Activated T-helper 17 cell treated with anti-CD3 and anti-CD28 coated beads, Interleukin-2, amount 50 U/mL, for 72 hours (primary cell): ENCODE measurements around the gene INSR. TPM values are rescaled to one million over a fixed set of nuclear protein-coding genes. Genes with fewer than 3 reads are reported as not detected.
"Not testable (repeated sequence)": the region's sequence is repeated elsewhere in the genome, so short reads cannot be mapped to it uniquely, and the experiment has no call there.

ENCODE experiments used
- ATAC-seq: fragments of 150-1000 bp; cut with Tn5 transposase; replicated peaks from 2 replicates; pipeline ENCODE4 v1.10.0; 2021; ENCODE audit warnings: mild to moderate bottlenecking, moderate library complexity
- H3K27ac Mint-ChIP-seq: one replicate; pipeline ENCODE4 v1.8.0; 2022; ENCODE audit warnings: mixed read lengths
- H3K27me3 Mint-ChIP-seq: one replicate; pipeline ENCODE4 v1.8.0; 2022; ENCODE audit warnings: mixed read lengths
- H3K36me3 Mint-ChIP-seq: one replicate; pipeline ENCODE4 v1.8.0; 2022; ENCODE audit warnings: low read depth, mild to moderate bottlenecking, mixed read lengths
- H3K4me1 Mint-ChIP-seq: one replicate; pipeline ENCODE4 v1.8.0; 2022; ENCODE audit warnings: mixed read lengths
- H3K4me3 Mint-ChIP-seq: one replicate; pipeline ENCODE4 v1.8.0; 2022; ENCODE audit warnings: mild to moderate bottlenecking, mixed read lengths
- H3K9me3 Mint-ChIP-seq: one replicate; pipeline ENCODE4 v1.8.0; 2022; ENCODE audit warnings: mixed read lengths
- total RNA-seq, 2 donors: library from RNA; stranded (reverse); gene quantifications; one replicate each; pipeline ENCODE4 v1.2.3, GENCODE V29; 2022

INSR gene
- total RNA-seq, 2 donors from 2014 or later = 0.69 to 5.0 TPM

DNA sequence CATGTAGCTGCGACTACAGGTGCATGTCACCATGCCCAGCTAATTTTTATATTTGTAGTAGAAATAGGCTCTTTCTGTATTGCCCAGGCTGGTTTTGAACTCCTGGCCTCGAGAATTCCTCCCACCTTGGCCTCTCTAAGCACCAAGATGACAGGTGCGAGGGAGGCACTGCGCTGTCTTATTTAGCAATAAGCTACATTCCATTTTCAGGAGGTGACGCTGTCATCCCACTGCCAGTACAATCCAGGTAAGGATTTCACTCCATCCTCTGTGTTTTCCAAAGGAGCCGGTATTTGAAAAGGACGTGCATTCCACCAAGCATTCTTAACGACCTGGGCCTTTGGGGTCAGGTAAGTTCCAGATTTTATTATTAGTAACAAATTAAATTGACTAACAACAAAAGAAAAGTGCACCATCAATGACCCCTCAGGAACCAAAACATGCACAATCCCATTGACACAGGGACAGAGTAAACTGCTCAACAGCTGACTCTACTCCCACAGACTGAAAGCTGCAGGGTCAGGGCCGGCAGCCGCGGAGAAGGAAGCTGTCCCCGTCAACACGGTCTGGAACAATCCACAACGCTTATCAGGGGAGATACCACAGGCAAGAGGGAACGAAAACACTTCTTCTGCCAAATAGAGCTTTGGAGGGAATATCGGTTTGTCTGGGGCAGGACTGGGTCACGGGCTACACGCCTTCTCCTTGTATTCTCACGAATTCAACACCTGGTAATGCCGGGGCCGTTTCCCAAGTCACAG is 82.8 kb downstream of the INSR start:
- no peaks in the 10 kb centered on the region for H3K27me3 Mint-ChIP-seq
- no peak for ATAC-seq
- no peak overlapping the region for H3K4me3 Mint-ChIP-seq
- no peaks in the 10 kb centered on the region for H3K36me3 Mint-ChIP-seq
- H3K27ac Mint-ChIP-seq = no peak overlapping the region
- H3K4me1 Mint-ChIP-seq = peaks cover 22% of the 10 kb centered on the region
- H3K9me3 Mint-ChIP-seq = no peaks in the 10 kb centered on the region

DNA sequence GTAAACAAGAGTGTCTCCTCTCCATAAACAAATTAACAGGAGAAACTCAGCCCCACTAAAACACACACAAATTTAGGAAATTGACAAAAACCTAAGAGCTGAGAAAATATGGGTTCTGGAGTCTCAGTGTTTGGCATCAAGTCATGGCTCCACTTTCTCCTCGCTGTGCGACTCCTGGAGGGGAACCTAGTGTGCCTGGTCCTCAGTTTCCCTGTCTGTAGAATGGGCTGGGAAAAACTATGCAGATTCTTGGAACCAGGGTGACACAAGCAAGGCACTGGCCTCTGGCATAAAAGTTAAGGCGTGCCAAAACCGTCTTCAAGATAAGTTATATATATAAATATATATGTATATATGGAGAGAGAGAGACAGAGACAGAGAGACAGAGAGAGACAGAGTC is 83.9 kb downstream of the INSR start:
- no peak overlapping the region for H3K27ac Mint-ChIP-seq
- H3K9me3 Mint-ChIP-seq = no peaks in the 10 kb centered on the region
- peaks cover 22% of the 10 kb centered on the region for H3K4me1 Mint-ChIP-seq
- no peaks in the 10 kb centered on the region for H3K36me3 Mint-ChIP-seq
- no peak overlapping the region for H3K4me3 Mint-ChIP-seq
- H3K27me3 Mint-ChIP-seq = no peaks in the 10 kb centered on the region
- ATAC-seq = no peak

DNA sequence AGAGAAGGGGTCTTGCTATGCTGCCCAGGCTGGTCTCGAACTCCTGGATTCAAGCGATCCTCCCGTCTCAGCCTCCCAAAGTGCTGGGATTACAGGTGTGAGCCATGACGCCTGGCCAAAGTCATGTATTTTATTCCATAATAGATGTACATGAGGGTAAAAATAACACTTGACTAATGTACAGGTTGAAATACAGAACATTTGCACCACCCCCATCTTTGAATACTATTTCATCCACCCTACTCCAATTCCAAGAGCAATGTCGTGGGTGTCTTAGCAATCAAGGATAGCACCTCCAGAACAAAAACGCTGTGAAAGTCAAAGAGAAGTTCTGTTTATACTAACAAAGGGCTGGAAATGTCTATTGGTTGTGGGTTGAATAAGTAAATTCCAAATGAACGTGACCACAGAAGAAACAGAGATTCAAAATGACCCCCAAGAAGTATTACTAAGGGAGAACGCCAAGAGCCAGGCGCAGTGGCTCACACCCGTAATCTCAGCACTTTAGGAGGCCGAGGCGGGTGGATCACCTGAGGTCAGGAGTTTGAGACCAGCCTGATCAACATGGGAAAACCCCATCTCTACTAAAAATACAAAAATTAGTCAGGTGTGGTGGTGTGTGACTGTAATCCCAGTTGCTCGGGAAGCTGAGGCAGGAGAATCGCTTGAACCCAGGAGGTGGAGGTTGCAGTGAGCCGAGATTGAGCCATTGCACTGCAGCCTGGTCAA is 84.5 kb downstream of the INSR start:
- not testable (repeated sequence) for H3K36me3 Mint-ChIP-seq, H3K27ac Mint-ChIP-seq, H3K9me3 Mint-ChIP-seq, H3K27me3 Mint-ChIP-seq
- Mint-ChIP-seq H3K4me3 (peak overlapping the region; percentile 12), H3K4me1 (peaks cover 17% of the 10 kb centered on the region)
- peak; percentile 52 for ATAC-seq

DNA sequence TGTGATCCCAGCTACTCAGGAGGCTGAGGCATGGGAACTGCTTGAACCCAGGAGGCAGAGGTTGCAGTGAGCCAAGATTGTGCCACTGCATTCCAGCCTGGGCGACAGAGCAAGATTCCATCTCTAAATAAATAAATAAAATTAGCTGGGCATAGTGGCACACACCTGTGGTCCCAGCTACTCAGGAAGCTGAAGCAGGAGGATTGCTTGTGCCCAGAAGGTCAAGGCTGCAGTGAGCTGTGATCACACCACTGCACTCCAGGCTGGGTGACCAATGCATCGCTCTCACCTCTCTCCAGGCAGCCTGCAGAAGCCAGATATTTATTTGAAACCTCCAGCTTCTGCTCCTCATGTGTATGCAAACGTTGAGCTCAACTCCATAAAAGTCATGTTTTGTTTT is 85.2 kb downstream of the INSR start:
- not testable (repeated sequence) for ATAC-seq, H3K9me3 Mint-ChIP-seq, H3K27me3 Mint-ChIP-seq, H3K27ac Mint-ChIP-seq, H3K36me3 Mint-ChIP-seq, H3K4me3 Mint-ChIP-seq
- peaks cover 16% of the 10 kb centered on the region for H3K4me1 Mint-ChIP-seq

DNA sequence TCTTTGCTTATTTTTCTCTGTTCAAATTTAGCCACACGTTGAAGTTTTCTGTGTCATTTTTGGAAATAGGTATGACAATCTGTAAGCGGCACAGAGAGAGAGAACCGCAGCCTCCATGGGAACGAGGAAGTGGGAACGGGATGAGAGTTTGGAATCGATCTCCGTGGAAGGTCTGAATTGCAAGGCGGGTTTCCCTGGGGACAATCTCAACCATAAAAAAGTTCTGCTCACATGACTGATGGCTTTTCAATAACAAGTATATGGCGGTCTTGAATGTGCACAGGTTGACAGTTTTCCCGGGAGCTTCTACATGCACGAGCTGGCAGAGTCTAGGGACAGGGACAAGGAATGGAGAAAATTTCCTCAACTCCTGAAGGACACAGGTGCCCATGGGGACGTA is 90.9 kb downstream of the INSR start:
- peaks cover 15% of the 10 kb centered on the region for H3K4me1 Mint-ChIP-seq
- H3K36me3 Mint-ChIP-seq = no peaks in the 10 kb centered on the region
- H3K4me3 Mint-ChIP-seq = no peak overlapping the region
- H3K27ac Mint-ChIP-seq = no peak overlapping the region
- H3K9me3 Mint-ChIP-seq = no peaks in the 10 kb centered on the region
- H3K27me3 Mint-ChIP-seq = peaks cover 8% of the 10 kb centered on the region
- no peak for ATAC-seq

DNA sequence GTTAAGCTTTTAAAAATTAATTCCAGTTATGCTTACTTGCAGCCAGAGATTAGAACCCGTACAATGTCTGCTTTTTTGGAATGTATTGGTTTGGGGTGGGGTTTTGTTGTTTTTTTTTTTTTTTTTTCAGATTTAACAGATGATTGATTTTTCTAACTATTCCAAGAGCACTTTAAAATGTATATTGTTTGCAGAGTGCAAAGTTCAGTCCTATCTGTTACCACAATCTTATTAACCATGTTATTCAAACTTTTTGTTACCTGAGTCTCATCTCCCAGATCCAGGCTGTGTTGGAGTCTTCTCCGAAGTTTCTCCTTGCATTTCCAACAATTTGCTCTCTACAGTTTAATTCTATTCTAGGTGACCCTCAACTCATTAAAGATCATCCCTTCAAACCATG is 91.3 kb downstream of the INSR start:
- Mint-ChIP-seq H3K9me3 (no peaks in the 10 kb centered on the region), H3K27me3 (peaks cover 8% of the 10 kb centered on the region), H3K27ac (no peak overlapping the region), H3K36me3 (no peaks in the 10 kb centered on the region), H3K4me1 (peaks cover 11% of the 10 kb centered on the region), H3K4me3 (no peak overlapping the region)
- ATAC-seq = no peak

DNA sequence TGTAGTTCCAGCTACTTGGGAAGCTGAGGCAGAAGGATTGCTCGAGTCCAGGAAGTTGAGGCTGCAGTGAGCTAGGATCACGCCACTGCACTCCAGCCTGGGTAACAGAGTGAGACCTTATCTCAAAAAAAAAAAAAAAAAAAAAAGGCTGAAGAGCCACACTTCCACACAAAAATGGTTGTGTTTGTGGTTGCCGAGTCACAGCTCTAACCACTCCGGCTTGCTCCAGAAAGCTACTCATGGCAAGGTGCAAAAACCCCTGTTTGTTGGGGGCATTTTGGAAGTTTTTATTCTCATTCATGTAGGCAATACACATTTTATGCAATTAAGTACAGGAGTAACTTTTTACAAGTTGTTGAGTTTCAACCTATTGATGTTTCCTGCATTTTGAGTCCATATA is 93.5 kb downstream of the INSR start:
- Mint-ChIP-seq H3K36me3 (peaks cover 8% of the 10 kb centered on the region), H3K27me3 (peaks cover 8% of the 10 kb centered on the region), H3K27ac (no peak overlapping the region), H3K4me1 (peaks cover 17% of the 10 kb centered on the region), H3K4me3 (no peak overlapping the region), H3K9me3 (no peaks in the 10 kb centered on the region)
- no peak for ATAC-seq

DNA sequence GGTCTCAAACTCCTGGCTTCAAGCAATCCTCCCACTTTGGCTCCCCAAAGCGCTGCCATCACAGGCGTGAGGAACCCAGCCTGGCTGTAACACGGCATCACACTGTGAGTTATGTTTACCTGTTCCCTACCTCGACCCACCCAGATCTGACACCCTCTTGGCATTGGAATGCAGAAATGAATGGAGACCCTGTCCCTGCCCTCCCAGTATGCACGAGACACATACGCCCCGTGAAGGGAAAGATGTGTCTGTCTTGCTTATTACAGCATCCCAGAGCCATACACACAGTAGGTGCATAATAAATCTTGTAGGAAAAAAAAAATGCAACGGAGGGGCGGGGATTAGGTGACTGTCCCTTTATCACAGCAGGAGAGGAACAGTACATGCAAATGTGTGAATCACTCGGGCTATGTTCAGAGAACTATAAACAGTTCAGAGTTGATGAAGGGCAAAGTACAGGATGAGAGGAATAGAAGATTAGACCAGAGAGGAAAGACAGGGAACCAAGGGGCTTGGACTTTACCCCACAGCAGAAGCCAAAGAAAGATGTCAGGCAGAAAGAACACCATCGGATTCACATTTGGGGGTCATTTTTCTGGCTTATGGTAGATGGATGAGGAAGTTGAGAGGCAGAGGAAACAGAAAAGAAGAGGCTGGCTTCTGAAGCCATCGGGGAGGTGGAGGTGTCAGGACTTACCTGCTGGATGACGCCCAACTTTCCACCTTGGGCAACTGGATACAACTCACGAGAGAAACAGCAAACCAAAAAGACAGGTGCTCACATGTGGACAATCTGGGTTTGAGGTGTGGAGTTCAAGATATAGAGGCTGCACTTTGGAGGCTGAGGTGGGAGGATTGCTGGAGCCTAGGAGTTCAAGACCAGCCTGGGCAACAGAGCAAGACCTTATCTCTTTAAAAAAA is 94.3 kb downstream of the INSR start:
- peaks cover 8% of the 10 kb centered on the region for H3K36me3 Mint-ChIP-seq
- H3K4me1 Mint-ChIP-seq = peaks cover 17% of the 10 kb centered on the region
- no peak overlapping the region for H3K4me3 Mint-ChIP-seq
- no peaks in the 10 kb centered on the region for H3K9me3 Mint-ChIP-seq
- ATAC-seq = no peak
- H3K27me3 Mint-ChIP-seq = peaks cover 8% of the 10 kb centered on the region
- no peak overlapping the region for H3K27ac Mint-ChIP-seq

DNA sequence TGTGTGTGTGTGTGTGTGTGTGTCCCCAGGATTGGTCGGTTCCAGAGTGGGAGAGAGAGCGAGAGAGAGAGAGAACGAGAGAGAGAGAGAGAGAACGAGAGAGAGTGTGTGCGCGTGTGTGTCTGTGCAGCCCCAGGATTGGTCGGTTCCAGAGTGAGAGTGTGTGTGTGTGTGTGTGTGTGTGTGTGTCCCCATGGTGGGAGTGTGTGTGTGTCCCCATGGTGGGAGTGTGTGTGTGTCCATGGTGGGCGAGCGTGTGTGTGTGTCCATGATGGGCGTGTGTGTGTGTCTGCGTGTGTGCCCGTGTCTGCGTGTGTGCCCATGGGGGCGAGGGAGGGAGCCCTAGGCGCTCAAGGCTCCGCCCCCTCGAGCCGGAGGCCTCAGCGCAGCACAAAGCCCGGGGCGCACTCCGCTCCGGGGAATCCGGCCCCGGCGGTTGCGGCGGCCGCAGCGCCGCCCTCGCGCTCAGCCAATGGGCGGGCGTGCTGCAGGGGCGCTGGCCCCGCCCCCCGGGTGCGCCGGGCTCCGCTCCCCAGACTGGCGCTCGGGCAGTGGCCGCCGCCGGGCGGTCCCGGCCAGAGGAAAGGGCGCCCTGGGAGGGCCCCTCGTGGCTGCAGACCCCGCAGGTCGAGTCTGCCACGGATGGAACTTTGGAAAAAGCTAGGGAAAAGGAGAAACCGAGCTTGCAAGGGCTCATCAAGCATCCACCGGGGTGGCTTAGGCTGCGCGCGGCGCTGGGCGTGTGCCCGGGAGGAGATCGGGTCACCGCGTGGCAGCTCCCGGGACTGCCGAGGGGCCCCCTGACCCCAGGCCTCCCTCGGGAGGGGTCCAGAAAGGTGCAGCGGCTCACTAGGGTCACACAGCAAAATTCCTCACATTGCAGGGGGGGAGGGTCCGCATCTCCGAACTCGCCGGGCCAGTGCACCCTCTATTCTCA is 96.2 kb downstream of the INSR start:
- Mint-ChIP-seq H3K36me3 (peaks cover 8% of the 10 kb centered on the region), H3K4me3 (peak overlapping the region; percentile 95), H3K27ac (peak overlapping the region; percentile 94), H3K9me3 (no peaks in the 10 kb centered on the region), H3K27me3 (peaks cover 5% of the 10 kb centered on the region), H3K4me1 (peaks cover 17% of the 10 kb centered on the region)
- peak; percentile 85 for ATAC-seq

DNA sequence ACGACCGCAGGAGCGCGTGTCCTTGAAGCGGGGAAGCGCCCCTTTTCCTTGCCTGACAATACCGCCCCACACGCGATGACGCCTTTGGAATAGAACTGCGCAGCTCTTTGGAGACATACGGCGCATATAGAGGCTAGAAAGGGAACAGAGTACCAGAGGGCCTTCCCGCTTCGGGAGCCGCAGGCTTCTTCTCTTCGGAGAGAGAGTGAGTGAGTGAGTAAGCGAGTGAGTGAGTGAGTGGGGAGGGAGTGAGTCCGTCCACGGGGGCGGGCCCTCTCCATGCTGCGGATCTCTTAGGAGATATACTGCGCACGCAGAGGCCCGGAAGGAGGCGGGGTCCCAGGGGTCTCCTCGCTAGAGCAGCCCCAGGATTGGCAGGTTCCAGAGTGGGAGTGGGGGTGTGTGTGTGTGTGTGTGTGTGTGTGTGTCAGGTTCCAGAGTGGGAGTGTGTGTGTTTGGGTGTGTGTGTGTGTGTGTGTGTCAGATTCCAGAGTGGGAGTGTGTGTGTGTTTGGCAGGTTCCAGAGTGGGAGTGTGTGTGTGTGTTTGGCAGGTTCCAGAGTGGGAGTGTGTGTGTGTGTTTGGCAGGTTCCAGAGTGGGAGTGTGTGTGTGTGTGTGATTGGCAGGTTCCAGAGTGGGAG is 97.0 kb downstream of the INSR start:
- ATAC-seq = peak; percentile 84
- no peaks in the 10 kb centered on the region for H3K9me3 Mint-ChIP-seq

DNA sequence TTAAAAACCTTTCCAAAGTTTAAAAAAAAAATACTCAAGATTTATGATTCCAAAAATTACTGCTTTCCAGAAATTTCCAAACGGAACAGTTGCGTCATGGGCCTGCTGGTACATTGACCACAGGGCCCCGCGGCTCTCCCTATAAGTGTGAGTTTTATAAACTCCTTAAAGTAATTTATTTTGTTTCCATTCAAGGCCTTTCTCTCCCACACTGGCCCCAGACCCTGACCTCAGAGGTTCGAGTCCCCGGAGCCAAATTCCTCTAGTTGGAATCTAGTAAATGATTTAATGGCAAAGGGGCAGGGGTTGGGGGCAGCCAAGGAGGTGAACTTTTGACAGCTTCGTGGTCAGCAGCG is 97.5 kb downstream of the INSR start:
- H3K27me3 Mint-ChIP-seq = peaks cover 4% of the 10 kb centered on the region
- peaks cover 26% of the 10 kb centered on the region for H3K4me1 Mint-ChIP-seq
- ATAC-seq = no peak
- no peaks in the 10 kb centered on the region for H3K9me3 Mint-ChIP-seq
- H3K27ac Mint-ChIP-seq = peak overlapping the region; percentile 94
- H3K36me3 Mint-ChIP-seq = peaks cover 8% of the 10 kb centered on the region
- H3K4me3 Mint-ChIP-seq = peak overlapping the region; percentile 95

More for the DNA sequence above, 97.0 kb downstream of the INSR start:
- Mint-ChIP-seq H3K27me3 (peaks cover 4% of the 10 kb centered on the region), H3K4me1 (peaks cover 21% of the 10 kb centered on the region), H3K4me3 (peak overlapping the region; percentile 95), H3K36me3 (peaks cover 8% of the 10 kb centered on the region), H3K27ac (peak overlapping the region; percentile 94)

DNA sequence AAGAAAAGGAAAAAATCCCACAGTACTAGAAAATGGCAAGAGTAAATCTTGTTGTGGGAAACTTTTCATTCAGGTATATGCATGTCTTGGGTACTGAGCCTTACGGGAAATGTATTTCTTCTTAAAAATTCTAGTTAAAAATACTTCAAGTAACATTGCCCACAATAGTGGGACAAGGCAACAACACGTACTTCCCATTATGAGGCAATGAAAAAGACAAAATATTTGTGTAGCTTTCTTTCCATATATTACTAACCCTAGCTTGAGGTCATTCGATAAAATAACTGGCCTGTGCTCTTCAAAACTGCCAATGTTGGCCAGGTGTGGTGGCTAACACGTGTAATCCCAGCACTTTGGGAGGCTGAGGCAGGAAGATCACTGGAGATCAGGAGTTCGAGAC is 99.2 kb downstream of the INSR start:
- H3K27me3 Mint-ChIP-seq = peaks cover 4% of the 10 kb centered on the region
- no peaks in the 10 kb centered on the region for H3K9me3 Mint-ChIP-seq
- no peak overlapping the region for H3K4me3 Mint-ChIP-seq
- H3K4me1 Mint-ChIP-seq = peaks cover 29% of the 10 kb centered on the region
- no peak overlapping the region for H3K27ac Mint-ChIP-seq
- ATAC-seq = no peak
- H3K36me3 Mint-ChIP-seq = peaks cover 8% of the 10 kb centered on the region

DNA sequence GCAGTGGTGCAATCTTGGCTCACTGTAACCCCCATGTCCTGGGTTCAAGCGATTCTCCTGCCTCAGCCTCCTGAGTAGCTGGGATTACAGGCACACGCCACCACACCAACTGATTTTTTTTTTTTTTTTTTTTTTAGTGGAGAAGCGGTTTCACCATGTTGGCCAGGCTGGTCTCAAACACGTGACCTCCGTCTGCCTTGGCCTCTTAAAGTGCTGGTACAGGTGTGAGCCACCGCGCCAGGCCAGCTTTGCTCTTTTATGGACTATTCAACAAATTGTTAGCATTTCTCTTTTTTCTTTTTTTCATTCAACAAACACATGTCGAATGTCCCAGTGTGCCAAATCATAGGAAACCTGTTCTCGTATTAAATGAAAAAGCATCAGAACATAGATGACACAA is 99.6 kb downstream of the INSR start:
- Mint-ChIP-seq H3K36me3 (peaks cover 8% of the 10 kb centered on the region), H3K4me3 (no peak overlapping the region), H3K27me3 (no peaks in the 10 kb centered on the region), H3K27ac (no peak overlapping the region), H3K4me1 (peaks cover 24% of the 10 kb centered on the region), H3K9me3 (no peaks in the 10 kb centered on the region)
- no peak for ATAC-seq
